Stimulated activated naive CD8-positive, alpha-beta T cell treated with anti-CD3 and anti-CD28 coated beads, Interleukin-15, Interleukin-2, amounts not matched to agents 100 ng/mL and 50 ng/mL, for 24 hours (primary cell): Measurements from ENCODE around the gene POLN.
A peak's percentile ranks its signal among the peaks of the same experiment; 100 is the strongest.

ENCODE experiments used
- H3K27ac Mint-ChIP-seq: one replicate; pipeline ENCODE4 v1.8.0; 2021; ENCODE audit warnings: mild to moderate bottlenecking, mixed read lengths
- H3K27me3 Mint-ChIP-seq: one replicate; pipeline ENCODE4 v1.8.0; 2021; ENCODE audit warnings: mixed read lengths
- H3K36me3 Mint-ChIP-seq: one replicate; pipeline ENCODE4 v1.8.0; 2021; ENCODE audit warnings: low read depth, mixed read lengths
- H3K4me1 Mint-ChIP-seq: one replicate; pipeline ENCODE4 v1.8.0; 2021; ENCODE audit warnings: low read depth, mixed read lengths
- H3K4me3 Mint-ChIP-seq: one replicate; pipeline ENCODE4 v1.8.0; 2021; ENCODE audit warnings: mild to moderate bottlenecking, mixed read lengths
- H3K9me3 Mint-ChIP-seq: one replicate; pipeline ENCODE4 v1.8.0; 2021; ENCODE audit warnings: mixed read lengths

Gene POLN

DNA sequence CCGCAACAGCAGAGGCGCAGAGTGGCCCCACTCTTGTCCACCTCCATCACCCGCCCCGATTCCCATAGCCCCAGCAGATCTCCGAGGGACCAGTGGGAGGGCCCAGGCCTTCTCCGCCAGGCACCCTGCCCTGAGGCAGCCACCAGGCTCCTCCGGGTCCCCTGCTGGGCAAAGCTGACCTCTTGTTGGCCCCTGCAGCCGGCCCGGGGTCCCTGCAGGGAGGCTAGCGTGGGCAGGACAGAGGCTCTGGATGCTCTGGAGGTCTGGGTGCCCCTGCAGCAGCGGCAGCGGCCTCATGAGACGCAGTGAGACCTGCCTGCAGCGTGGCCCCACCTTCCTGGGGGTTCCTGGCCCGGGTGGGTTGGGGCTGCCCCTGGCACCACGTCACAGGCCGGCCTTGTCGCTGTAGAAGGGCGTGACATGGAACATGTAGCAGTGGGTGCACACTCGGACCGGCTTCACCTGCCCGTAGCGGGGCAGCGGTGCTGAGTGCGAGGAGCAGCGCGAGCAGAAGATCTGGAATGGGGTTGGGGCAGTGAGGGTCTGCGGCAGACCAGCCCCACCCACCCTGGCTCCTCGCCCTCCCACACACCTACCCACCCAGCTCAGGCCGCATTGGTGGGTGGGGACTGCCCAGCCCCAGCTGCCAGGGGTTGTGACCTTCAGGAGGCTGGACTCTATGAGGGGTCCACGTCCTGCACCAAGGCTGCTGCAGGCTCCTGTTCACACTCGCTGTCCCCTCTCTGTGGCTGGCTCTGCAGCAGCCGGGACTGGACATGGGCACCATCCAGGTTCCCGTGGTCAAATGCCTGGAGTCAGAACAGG is 28.6 kb upstream of the POLN start:
- Mint-ChIP-seq H3K27ac (no peak overlapping the region), H3K9me3 (no peaks in the 10 kb centered on the region), H3K4me3 (no peak overlapping the region), H3K36me3 (no peaks in the 10 kb centered on the region), H3K27me3 (no peaks in the 10 kb centered on the region), H3K4me1 (no peaks in the 10 kb centered on the region)

DNA sequence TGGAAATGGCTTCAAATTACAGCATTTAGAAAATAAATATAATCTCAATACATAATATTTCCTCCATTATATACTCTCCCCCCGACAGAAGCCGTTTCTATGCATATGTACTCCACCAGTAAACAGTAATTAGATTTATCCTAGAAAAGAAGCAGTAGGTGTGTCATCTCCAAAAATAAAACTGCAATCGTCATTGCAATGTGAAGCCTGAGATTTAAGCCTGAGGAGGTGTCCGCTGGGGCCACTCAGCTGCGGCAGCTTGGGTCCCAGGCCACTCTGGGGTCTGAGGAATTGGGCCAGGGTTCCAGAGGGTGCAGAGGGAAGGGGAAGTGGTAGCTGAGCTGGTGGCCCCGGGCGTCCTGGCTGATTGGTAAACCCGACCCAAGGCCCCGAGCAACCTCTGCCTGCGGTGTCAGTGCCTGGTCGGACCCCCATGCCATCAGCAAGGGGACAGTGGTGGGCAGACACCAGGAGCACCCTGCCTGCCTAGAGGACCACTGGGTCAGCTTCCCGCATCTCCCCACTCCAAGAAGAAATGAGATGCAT is 27.8 kb upstream of the POLN start:
- no peak overlapping the region for H3K27ac Mint-ChIP-seq
- no peaks in the 10 kb centered on the region for H3K9me3 Mint-ChIP-seq

DNA sequence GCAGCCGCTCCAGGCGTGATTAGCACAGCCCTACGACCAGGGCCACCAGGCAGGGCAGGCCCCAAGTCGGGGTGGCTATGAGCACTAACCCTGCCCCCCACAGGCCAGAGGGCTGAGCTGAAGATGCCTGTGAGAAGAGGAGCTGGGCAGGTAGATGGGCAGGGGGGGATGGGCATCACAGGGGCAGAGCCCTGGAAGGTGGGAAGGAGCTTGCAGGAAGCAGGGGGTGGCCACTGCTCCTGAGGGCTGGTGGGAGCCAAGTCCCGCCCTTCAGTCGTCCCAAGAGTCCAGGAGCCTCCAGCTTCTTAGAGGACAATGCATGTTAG is 27.2 kb upstream of the POLN start:
- Mint-ChIP-seq H3K36me3 (no peaks in the 10 kb centered on the region), H3K27me3 (no peaks in the 10 kb centered on the region), H3K27ac (no peak overlapping the region), H3K4me3 (no peak overlapping the region), H3K9me3 (no peaks in the 10 kb centered on the region), H3K4me1 (no peaks in the 10 kb centered on the region)

More for the DNA sequence above, 27.8 kb upstream of the POLN start:
- no peaks in the 10 kb centered on the region for H3K4me1 Mint-ChIP-seq
- no peak overlapping the region for H3K4me3 Mint-ChIP-seq
- no peaks in the 10 kb centered on the region for H3K27me3 Mint-ChIP-seq
- H3K36me3 Mint-ChIP-seq: no peaks in the 10 kb centered on the region

DNA sequence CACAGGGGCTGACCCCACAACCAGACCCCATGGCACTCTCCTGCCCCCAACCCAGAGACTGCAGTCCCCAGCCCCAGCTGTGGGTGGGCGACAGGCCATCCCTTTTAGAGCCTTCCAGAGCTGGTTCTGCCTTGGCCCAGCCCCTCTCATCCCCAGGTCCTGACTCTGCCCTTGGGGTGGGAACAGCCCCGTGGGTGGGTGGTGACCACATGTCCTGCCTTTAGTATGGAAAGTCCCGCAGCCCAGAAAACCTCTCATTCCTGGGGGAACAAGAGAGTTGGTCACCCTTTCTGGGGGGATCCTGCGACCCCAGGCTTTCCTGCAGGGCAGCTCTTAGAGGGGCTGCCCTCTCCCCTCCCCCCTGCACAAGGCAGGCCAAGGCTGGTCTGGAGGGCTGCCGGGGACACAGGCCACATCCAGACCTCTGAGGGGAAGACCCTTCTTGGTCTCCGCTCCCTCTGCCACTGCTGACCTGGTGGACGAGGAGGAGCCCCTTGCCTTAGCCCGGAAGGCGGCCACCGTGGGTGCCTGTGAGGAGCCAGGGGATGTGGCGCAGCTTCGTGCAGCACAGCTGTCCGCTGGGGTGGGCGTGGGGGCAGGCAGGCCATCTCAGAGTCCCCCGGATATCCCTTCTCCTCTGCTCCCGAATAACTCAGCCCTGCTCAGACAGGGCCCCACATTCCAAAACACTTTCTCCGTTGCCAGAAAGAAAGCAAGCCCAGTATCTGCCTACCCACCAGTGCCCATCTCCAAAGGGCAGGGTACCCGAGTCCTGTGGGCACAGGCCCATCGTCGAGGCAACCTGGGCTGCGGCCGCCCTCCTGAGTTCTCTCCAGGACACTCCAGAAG is 26.7 kb upstream of the POLN start:
- Mint-ChIP-seq H3K9me3 (no peaks in the 10 kb centered on the region), H3K27me3 (no peaks in the 10 kb centered on the region), H3K4me3 (no peak overlapping the region), H3K36me3 (no peaks in the 10 kb centered on the region), H3K27ac (no peak overlapping the region), H3K4me1 (no peaks in the 10 kb centered on the region)

DNA sequence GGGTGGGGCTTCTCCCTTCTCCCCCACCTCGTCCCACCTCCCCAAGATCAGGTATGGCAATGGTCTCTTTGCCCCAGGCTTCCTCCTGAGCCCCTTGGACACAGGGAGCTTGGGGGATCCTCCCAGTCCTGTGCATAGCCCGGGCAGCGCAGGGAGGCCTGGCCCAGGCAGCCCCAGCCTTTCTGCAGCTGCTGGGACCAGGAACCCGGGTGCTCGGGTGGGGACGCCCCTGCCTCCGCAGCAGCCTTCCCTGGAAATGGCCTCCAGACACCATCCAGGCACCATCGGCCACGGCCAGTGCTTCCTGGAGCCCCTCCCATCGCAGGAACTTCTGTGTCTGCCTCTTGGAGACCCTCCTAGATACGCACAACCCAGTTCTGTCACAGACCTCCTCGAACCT is 25.9 kb upstream of the POLN start:
- H3K4me1 Mint-ChIP-seq: no peaks in the 10 kb centered on the region
- no peaks in the 10 kb centered on the region for H3K36me3 Mint-ChIP-seq

DNA sequence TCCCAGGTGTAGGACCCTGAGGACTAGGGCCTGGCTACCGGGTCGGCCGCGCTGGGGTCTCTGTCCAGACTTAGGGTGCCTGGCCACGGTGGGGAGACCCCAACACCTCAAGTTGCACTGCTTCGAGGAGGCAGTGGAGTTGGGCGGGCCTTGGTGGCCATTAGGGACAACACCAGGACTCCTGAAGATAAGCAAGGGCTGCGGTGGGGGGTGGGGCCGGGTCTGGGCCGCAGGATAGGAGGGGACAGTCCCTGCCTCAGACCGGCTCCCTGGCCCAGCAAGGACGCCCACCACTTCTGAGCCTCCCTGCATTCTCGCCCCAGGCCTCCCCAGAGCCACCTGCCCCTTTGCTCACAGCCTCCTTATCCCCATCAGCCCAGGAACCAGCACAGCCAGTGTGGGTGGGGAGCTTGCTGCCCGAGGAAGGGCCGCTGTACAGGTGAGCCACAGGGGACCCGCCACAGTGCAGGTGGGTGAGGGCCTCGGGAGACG is 25.4 kb upstream of the POLN start:
- H3K4me3 Mint-ChIP-seq: no peak overlapping the region
- no peaks in the 10 kb centered on the region for H3K36me3 Mint-ChIP-seq
- no peaks in the 10 kb centered on the region for H3K27me3 Mint-ChIP-seq
- H3K4me1 Mint-ChIP-seq: no peaks in the 10 kb centered on the region
- H3K27ac Mint-ChIP-seq: no peak overlapping the region
- H3K9me3 Mint-ChIP-seq: no peaks in the 10 kb centered on the region

More for the DNA sequence above, 25.9 kb upstream of the POLN start:
- no peak overlapping the region for H3K4me3 Mint-ChIP-seq
- H3K27ac Mint-ChIP-seq: no peak overlapping the region
- no peaks in the 10 kb centered on the region for H3K9me3 Mint-ChIP-seq
- no peaks in the 10 kb centered on the region for H3K27me3 Mint-ChIP-seq

DNA sequence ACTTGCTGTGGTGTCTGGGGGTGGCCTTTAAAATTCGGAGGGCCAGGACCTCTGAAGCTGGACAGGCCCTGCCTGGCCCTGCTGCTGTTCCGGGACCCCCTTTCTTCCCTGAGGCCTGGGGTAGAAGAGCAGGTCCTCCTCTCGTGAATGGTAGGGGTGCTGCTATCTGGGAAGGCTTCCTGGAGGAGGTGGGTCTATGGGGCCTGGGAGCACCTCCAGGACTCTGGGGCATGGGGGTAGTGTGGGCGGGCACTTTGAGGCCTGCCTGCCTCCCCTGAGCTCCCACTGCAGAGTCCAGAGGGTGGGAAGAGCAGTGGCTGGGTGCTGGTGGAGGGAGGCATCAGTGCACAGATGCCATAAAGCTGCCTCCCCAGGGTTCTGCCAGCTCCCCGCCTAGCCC is 24.9 kb upstream of the POLN start:
- H3K36me3 Mint-ChIP-seq: no peaks in the 10 kb centered on the region
- no peaks in the 10 kb centered on the region for H3K27me3 Mint-ChIP-seq
- no peaks in the 10 kb centered on the region for H3K9me3 Mint-ChIP-seq
- no peaks in the 10 kb centered on the region for H3K4me1 Mint-ChIP-seq
- no peak overlapping the region for H3K4me3 Mint-ChIP-seq
- no peak overlapping the region for H3K27ac Mint-ChIP-seq

DNA sequence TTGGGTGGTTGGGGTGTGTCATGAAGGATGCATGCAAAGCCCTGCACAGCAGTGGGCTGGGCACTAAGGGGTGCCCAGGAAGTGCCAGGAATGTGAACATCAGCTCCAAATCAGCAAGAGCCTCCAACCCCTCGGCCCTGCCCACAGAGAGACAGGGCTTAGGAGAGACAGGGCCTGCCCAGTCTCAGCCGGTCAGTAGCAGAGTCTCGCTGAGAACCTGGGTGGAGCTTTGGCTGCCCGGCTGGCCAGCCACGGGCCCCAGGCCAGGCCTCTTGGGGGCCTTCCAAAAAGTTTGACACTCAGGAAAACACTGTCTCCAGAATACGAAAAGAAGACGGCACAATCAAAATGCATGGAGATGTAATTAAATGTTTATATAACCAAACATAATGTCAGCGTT is 24.3 kb upstream of the POLN start:
- Mint-ChIP-seq H3K36me3 (no peaks in the 10 kb centered on the region), H3K4me1 (no peaks in the 10 kb centered on the region), H3K4me3 (no peak overlapping the region), H3K27ac (no peak overlapping the region), H3K9me3 (no peaks in the 10 kb centered on the region), H3K27me3 (no peaks in the 10 kb centered on the region)

DNA sequence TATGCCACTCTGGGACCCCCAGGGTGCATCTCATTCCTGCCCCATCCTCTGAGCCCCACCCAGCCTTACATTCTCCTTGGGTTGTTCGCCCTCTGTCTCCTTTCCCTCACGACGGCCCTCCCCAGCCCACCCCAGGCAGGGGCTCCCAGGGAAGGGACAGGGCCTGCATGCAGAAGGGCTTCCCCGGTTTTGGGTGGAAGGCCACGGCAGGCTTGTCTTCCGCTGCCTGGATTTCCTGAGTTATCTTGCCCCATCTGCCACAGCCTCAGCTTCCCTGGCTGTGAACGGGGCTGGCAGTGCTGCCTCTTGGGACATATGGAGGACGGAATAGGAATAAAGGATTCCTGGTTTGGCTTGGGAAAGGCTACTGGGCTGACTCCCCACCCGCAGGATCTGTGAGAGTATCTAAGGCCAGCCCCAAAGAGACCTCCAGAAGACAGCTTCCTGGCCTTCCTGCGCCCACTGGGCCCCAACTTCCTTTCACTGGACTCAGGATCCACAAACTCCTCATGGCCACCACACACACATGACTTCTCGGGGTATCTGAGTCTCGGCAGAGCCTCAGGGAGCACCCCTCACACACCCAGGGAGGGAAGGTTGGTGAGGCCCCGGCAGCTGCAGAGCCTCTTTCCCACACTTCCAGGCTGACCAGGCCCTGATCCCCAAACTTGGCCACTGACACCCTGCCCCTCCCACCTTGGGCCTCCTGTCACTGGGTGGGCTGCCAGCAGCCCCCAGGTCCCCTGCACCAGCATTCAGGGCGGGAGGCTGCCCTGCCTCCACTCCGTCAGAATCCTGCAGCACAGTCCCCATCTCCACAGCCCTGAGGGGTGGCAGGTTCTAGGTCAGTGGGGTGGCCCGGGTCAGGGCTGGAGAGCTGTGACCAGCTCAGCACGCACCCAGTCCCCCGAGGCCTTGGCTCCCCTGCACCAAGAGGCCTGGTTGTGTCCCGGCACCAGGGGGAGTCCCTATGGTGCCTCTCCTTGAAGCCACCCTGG is 23.5 kb upstream of the POLN start:
- H3K4me1 Mint-ChIP-seq: no peaks in the 10 kb centered on the region
- no peak overlapping the region for H3K4me3 Mint-ChIP-seq
- no peaks in the 10 kb centered on the region for H3K36me3 Mint-ChIP-seq
- H3K9me3 Mint-ChIP-seq: no peaks in the 10 kb centered on the region
- H3K27me3 Mint-ChIP-seq: no peaks in the 10 kb centered on the region
- H3K27ac Mint-ChIP-seq: no peak overlapping the region

DNA sequence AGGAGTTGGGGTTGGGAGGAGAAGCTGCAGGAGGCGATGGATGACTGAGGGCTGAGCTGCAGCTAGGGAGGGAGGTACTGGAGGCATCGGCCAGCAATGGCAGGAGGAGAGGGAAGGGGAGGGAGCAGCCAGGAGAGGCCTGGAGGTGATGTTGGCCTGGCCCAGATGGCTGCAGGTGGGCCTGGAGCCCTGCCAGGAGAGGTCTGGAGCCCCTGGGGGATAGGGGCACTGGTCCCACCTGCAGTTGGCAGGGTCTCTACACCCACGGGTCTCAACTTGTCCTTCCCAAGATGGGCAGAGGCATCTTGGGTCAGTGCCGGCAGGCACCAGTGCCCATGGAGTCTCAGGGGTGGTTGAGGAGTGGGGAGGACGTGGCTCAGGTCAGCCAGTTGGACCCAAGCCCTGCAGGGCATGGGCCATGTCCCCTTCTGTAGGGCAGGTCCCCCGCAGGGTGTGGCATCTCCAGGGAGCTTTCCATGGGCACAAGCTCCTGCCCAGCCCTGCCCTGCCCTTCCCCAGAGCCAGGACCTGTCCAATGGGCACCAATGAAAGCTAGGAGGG is 22.6 kb upstream of the POLN start:
- H3K27ac Mint-ChIP-seq: no peak overlapping the region
- no peaks in the 10 kb centered on the region for H3K9me3 Mint-ChIP-seq
- H3K4me1 Mint-ChIP-seq: no peaks in the 10 kb centered on the region
- H3K27me3 Mint-ChIP-seq: no peaks in the 10 kb centered on the region
- H3K36me3 Mint-ChIP-seq: no peaks in the 10 kb centered on the region
- no peak overlapping the region for H3K4me3 Mint-ChIP-seq

DNA sequence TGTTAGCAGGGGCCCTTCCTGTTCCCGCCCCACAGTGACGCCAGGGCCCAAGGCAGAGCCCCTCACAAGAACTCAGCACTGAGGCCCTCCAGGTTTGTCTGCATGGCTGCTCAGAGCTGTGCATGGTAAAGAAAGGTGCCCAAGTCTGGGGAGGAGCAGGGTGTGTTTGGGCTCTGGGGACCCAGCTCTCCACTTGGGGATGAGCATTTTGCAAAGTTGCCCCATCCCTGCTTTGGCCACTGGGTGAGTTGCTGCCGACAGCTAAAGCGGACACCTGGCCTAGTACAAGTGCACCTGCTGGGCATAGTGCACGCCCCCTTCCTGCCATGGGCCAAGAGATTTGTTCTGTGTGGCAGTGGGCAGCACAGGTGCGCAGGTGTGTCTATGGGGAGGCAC is 22.0 kb upstream of the POLN start:
- H3K27ac Mint-ChIP-seq: no peak overlapping the region
- no peak overlapping the region for H3K4me3 Mint-ChIP-seq

DNA sequence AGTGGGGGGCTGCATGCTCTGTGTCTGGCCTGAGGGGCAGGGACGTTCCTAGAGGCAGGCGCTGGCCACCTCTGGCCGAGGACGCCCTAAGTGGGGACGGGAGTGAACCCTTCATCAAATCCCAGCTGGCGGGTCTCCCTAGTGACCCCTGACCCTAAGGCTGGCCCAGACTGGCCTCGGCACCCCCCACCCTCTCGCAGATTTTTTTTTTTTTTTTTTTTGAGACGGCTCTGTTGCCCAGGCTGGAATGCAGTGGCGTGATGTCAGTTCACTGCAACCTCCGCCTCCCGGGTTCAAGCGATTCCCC is 21.0 kb upstream of the POLN start:
- Mint-ChIP-seq H3K27me3 (no peaks in the 10 kb centered on the region), H3K9me3 (no peaks in the 10 kb centered on the region), H3K27ac (no peak overlapping the region), H3K4me3 (peak overlapping the region; percentile 63), H3K4me1 (no peaks in the 10 kb centered on the region), H3K36me3 (no peaks in the 10 kb centered on the region)

More for the DNA sequence above, 22.0 kb upstream of the POLN start:
- H3K36me3 Mint-ChIP-seq: no peaks in the 10 kb centered on the region
- H3K9me3 Mint-ChIP-seq: no peaks in the 10 kb centered on the region
- no peaks in the 10 kb centered on the region for H3K27me3 Mint-ChIP-seq
- no peaks in the 10 kb centered on the region for H3K4me1 Mint-ChIP-seq

DNA sequence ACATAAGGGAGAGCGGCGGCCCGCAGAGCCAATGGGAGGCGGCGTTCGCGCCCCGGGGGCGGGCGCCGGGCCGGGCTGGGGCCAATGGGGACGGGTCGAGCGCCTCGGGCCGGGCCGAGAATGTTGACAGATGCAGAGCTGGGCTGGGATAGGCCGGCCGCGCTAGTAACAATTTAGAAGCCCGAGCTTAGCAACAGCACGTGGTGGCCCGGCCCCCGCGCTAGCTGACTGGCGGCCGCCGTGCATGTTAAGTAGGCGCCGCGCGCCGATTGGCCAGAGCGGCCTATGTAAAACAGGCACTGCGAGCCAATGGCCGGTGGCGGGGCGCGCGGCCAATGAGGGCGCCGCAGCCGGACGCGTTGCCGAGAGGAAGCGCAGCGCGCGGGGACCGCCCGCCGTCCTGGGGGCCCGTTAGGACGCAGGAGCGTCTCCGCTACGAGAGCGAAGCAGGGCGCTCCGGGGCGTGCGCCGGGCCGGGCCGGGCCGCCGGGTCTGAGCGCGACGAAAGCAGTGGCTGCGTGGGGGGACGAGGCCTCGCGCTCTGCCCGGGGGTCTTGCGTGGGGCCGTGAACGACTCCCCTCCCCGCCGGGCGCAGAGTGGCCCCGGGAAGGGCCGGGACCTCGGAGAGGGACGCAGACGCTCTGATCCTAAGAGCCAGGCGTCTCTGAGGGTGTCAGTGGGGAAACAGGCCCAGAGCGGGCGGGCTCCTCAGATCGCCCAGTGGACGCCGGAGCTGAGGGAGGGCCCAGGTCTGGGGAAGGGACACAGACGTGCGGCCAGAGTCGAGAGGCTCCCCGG is 20.4 kb upstream of the POLN start:
- Mint-ChIP-seq H3K4me1 (no peaks in the 10 kb centered on the region), H3K27ac (no peak overlapping the region), H3K36me3 (no peaks in the 10 kb centered on the region), H3K9me3 (no peaks in the 10 kb centered on the region), H3K27me3 (no peaks in the 10 kb centered on the region), H3K4me3 (peak overlapping the region; percentile 63)

DNA sequence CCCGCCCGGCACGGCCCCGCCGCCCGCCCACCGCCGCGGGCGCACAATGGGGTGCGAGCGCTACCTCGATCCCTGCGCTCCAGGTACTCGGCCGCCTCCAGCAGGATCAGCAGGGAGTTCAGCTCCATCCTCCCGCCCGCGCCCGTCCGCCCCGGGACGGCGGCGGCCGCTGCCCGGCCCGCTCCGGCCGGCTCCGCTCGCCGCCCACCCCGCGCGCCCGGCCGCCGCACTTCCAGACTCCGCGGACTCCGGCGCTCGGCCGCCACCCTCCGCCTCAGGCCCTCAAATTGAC is 19.9 kb upstream of the POLN start, which contains the start of gene MXD4:
MXD4 (minus strand) TSS at position 257 of the 292 bp plus-strand sequence; CDS start at position 128, 129 bp downstream.
- no peaks in the 10 kb centered on the region for H3K27me3 Mint-ChIP-seq
- H3K4me3 Mint-ChIP-seq: peak within 1 kb of the TSS; percentile 63
- no peak within 1 kb of the TSS for H3K27ac Mint-ChIP-seq
- H3K9me3 Mint-ChIP-seq: no peaks in the 10 kb centered on the region
- H3K4me1 Mint-ChIP-seq: no peaks in the 10 kb centered on the region
- H3K36me3 Mint-ChIP-seq: no peaks in the 10 kb centered on the region
